ENCODE measurements around the gene PLEKHG4. TPM values are rescaled to one million over a fixed set of nuclear protein-coding genes. Genes with fewer than 3 reads are reported as not detected.

The PLEKHG4 gene
- total RNA-seq, 1 experiment from 2014 or later = 14.0 TPM

- CTCF ChIA-PET = no interaction called here
- H3K27me3 ChIP-seq (ENCODE audit: insufficient read depth, low read depth) = no peaks in the 10 kb centered on the region
- DNase-seq = no peak
- peaks cover 18% of the 10 kb centered on the region for H3K4me1 ChIP-seq (replicated peaks; ENCODE audit: insufficient read depth)
- H3K36me3 ChIP-seq (ENCODE audit: low read depth) = no peaks in the 10 kb centered on the region
- no peaks in the 10 kb centered on the region for H3K9me2 ChIP-seq (ENCODE audit: insufficient read depth)
- POLR2A ChIA-PET (ENCODE audit: unreplicated experiment) = no interaction called here
- no TSS peak for BruUV-seq (replicated peaks)
- intact Hi-C loops (cut with micrococcal nuclease; ENCODE audit: unreplicated experiment) = loop anchor here (5.0 kb wide), 1 partner anchor 73 kb away; no protein-coding TSS in a partner anchor
- no peaks in the 10 kb centered on the region for H3K9me3 ChIP-seq (ENCODE audit: insufficient read depth, low read depth)
- no peak overlapping the region for H3K27ac ChIP-seq
- no peak overlapping the region for H3K4me3 ChIP-seq
- peaks cover 17% of the 10 kb centered on the region for H3F3A ChIP-seq (ENCODE audit: insufficient read depth, low read depth)
- TF ChIP-seq CTCF (conservative IDR thresholded peaks at IDR 0.05) (no peak), EZH2 (IDR thresholded peaks at IDR 0.05; ENCODE audit: low read depth) (no peak)
- no peaks in the 10 kb centered on the region for H3K79me2 ChIP-seq (ENCODE audit: low read depth)
- H2AFZ ChIP-seq = no peak overlapping the region
- H4K20me1 ChIP-seq (ENCODE audit: insufficient read depth) = no peaks in the 10 kb centered on the region
- H3K4me2 ChIP-seq = no peak overlapping the region
Measured at GRCh38 chr16:67264277-67264676, 15.1 kb upstream of the PLEKHG4 start.

DNA sequence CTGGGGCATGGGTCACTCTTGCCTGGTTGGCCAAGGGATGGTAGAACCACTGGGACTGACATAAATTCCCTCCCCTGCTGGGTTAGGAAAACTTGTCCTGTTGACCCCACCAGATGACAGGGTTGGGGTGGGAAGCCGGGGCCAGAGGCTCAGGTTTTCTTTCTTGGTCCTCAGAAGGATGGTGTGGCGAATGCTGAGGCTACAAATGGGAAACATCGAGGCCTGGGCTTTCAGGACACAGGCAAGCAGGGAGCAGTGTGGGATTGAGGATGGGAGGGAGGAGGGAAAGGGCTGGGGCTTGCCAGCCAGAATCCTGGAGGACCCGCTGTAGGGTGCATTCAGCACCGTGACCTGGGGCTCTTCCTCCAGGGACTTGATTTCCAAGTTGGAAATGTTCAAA lies 14.5 kb upstream of the PLEKHG4 start:
- CTCF ChIA-PET = no interaction called here
- no peaks in the 10 kb centered on the region for H3K79me2 ChIP-seq (ENCODE audit: low read depth)
- H3K4me2 ChIP-seq = no peak overlapping the region
- no TSS peak for BruUV-seq (replicated peaks)
- TF ChIP-seq CTCF (conservative IDR thresholded peaks at IDR 0.05) (no peak), EZH2 (IDR thresholded peaks at IDR 0.05; ENCODE audit: low read depth) (no peak)
- H3K36me3 ChIP-seq (ENCODE audit: low read depth) = no peaks in the 10 kb centered on the region
- no peaks in the 10 kb centered on the region for H4K20me1 ChIP-seq (ENCODE audit: insufficient read depth)
- POLR2A ChIA-PET (ENCODE audit: unreplicated experiment) = no interaction called here
- no peak overlapping the region for H3K4me3 ChIP-seq
- intact Hi-C loops (cut with micrococcal nuclease; ENCODE audit: unreplicated experiment) = loop anchor here (5.0 kb wide), 1 partner anchor 72 kb away; no protein-coding TSS in a partner anchor
- H3K9me3 ChIP-seq (ENCODE audit: insufficient read depth, low read depth) = no peaks in the 10 kb centered on the region
- H3K9me2 ChIP-seq (ENCODE audit: insufficient read depth) = no peaks in the 10 kb centered on the region
- peaks cover 18% of the 10 kb centered on the region for H3K4me1 ChIP-seq (replicated peaks; ENCODE audit: insufficient read depth)
- H3K27ac ChIP-seq = no peak overlapping the region
- no peak overlapping the region for H2AFZ ChIP-seq
- no peaks in the 10 kb centered on the region for H3K27me3 ChIP-seq (ENCODE audit: insufficient read depth, low read depth)
- no peak for DNase-seq
- H3F3A ChIP-seq (ENCODE audit: insufficient read depth, low read depth) = peaks cover 17% of the 10 kb centered on the region

DNA sequence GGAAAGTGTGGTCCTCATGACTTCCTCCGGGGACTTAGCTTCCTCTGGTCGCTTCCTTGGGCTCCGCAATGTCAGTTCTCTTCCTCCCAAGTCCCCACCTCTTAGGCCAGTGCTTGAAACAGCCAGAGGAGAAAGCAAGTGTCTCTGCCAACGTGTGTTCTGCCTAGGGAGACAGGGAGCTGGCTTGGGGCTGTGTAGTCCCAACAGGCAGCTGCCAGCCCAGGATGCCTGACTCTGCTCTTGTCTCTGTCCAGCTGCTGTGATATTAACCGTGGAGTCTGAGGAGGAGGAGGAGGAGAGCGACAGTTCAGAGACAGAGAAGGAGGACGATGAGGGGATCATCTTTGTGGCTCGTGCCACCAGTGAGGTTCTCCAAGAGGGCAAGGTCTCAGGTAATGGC lies 13.5 kb upstream of the PLEKHG4 start:
- no TSS peak for BruUV-seq (replicated peaks)
- no peaks in the 10 kb centered on the region for H3K9me2 ChIP-seq (ENCODE audit: insufficient read depth)
- H3K4me2 ChIP-seq = no peak overlapping the region
- POLR2A ChIA-PET (ENCODE audit: unreplicated experiment) = interaction anchor here (0.7 kb wide), 1 partner anchor 64 kb away, joined by 5 read pairs; no protein-coding TSS in a partner anchor
- H3K36me3 ChIP-seq (ENCODE audit: low read depth) = no peaks in the 10 kb centered on the region
- H3K79me2 ChIP-seq (ENCODE audit: low read depth) = no peaks in the 10 kb centered on the region
- H3K4me1 ChIP-seq (replicated peaks; ENCODE audit: insufficient read depth) = peaks cover 18% of the 10 kb centered on the region
- intact Hi-C loops (cut with micrococcal nuclease; ENCODE audit: unreplicated experiment) = no loop called here
- no peak overlapping the region for H3K4me3 ChIP-seq
- DNase-seq = no peak
- H3K27me3 ChIP-seq (ENCODE audit: insufficient read depth, low read depth) = no peaks in the 10 kb centered on the region
- TF ChIP-seq EZH2 (IDR thresholded peaks at IDR 0.05; ENCODE audit: low read depth) = no peak
- no peak for TF ChIP-seq CTCF (conservative IDR thresholded peaks at IDR 0.05)
- no peak overlapping the region for H2AFZ ChIP-seq
- H3K27ac ChIP-seq = no peak overlapping the region
- H3K9me3 ChIP-seq (ENCODE audit: insufficient read depth, low read depth) = no peaks in the 10 kb centered on the region
- no peaks in the 10 kb centered on the region for H4K20me1 ChIP-seq (ENCODE audit: insufficient read depth)
- CTCF ChIA-PET = interaction anchor here (0.6 to 0.7 kb wide), 2 partner anchors 11 to 58 kb away, joined by 3 to 4 read pairs; no protein-coding TSS in a partner anchor
- peaks cover 24% of the 10 kb centered on the region for H3F3A ChIP-seq (ENCODE audit: insufficient read depth, low read depth)

All from PC-9 (cell line).